GM23338 (cell line): ENCODE results near the gene COL1A2. TPM values are rescaled to one million over a fixed set of nuclear protein-coding genes. Genes with fewer than 3 reads are reported as not detected.

ENCODE experiments used
- ATAC-seq: fragments of 200-7000 bp; cut with Tn5 transposase; 3 replicates; pipeline ENCODE4 v1.9.1; 2020
- DNase-seq: peaks from one replicate; pipeline ENCODE4 v3.0.0-alpha.2; 2015; ENCODE audit warnings: low spot score
- H2AFZ ChIP-seq: fragments of 200-600 bp; sonication (generic); 2 replicates; pipeline ENCODE4 v1.8.0; 2016; ENCODE audit warnings: antibody characterized with exemption, mild to moderate bottlenecking, moderate library complexity
- H3F3A ChIP-seq: fragments of 200-600 bp; sonication (generic); replicated peaks from 2 replicates; pipeline ENCODE4 v1.8.0; 2017; ENCODE audit warnings: antibody characterized with exemption, mixed run types, low read depth
- H3K27ac ChIP-seq: fragments of 200-600 bp; sonication (generic); 2 replicates; pipeline ENCODE4 v1.6.1; 2016; ENCODE audit warnings: low read depth
- H3K27me3 ChIP-seq: fragments of 200-600 bp; sonication (generic); 2 replicates; pipeline ENCODE4 v1.8.0; 2016; ENCODE audit warnings: mild to moderate bottlenecking, mixed run types, moderate library complexity; ENCODE audit not compliant: insufficient read depth
- H3K36me3 ChIP-seq: fragments of 200-600 bp; sonication (generic); 2 replicates; pipeline ENCODE4 v1.8.0; 2016; ENCODE audit warnings: mild to moderate bottlenecking; ENCODE audit not compliant: insufficient read depth
- H3K4me1 ChIP-seq: fragments of 200-600 bp; sonication (generic); 2 replicates; pipeline ENCODE4 v1.8.0; 2016; ENCODE audit warnings: mild to moderate bottlenecking, moderate library complexity; ENCODE audit not compliant: insufficient read depth
- H3K4me2 ChIP-seq: fragments of 200-600 bp; sonication (generic); 2 replicates; pipeline ENCODE4 v1.7.1; 2017; ENCODE audit warnings: mixed run types
- H3K4me3 ChIP-seq: fragments of 200-600 bp; sonication (generic); 2 replicates; pipeline ENCODE4 v1.6.1; 2016; ENCODE audit warnings: mixed run types
- H3K79me2 ChIP-seq: fragments of 200-600 bp; sonication (generic); replicated peaks from 2 replicates; pipeline ENCODE4 v1.8.0; 2017; ENCODE audit warnings: mild to moderate bottlenecking; ENCODE audit not compliant: insufficient read depth
- H3K9me2 ChIP-seq: fragments of 200-600 bp; sonication (generic); 2 replicates; pipeline ENCODE4 v1.8.0; 2017; ENCODE audit not compliant: insufficient read depth
- H4K20me1 ChIP-seq: fragments of 200-600 bp; sonication (generic); replicated peaks from 2 replicates; pipeline ENCODE4 v1.8.0; 2017; ENCODE audit warnings: mild to moderate bottlenecking; ENCODE audit not compliant: insufficient read depth
- H3K27ac Mint-ChIP-seq: 2 replicates; pipeline ENCODE4 v1.8.0; 2020; ENCODE audit warnings: inconsistent platforms, mild to moderate bottlenecking, moderate library complexity, mixed read lengths
- H3K27me3 Mint-ChIP-seq: 3 replicates; pipeline ENCODE4 v1.8.0; 2022; ENCODE audit warnings: low read depth, mild to moderate bottlenecking, moderate library complexity, mixed read lengths, inconsistent platforms; ENCODE audit not compliant: insufficient read depth, poor library complexity
- H3K36me3 Mint-ChIP-seq: 3 replicates; pipeline ENCODE4 v1.8.0; 2021; ENCODE audit warnings: low read depth, mild to moderate bottlenecking, inconsistent platforms, moderate library complexity, mixed read lengths
- H3K4me1 Mint-ChIP-seq: 3 replicates; pipeline ENCODE4 v1.8.0; 2020; ENCODE audit warnings: mild to moderate bottlenecking, inconsistent platforms, mixed read lengths
- H3K4me3 Mint-ChIP-seq: 3 replicates; pipeline ENCODE4 v1.8.0; 2021; ENCODE audit warnings: moderate library complexity, mild to moderate bottlenecking, inconsistent platforms, mixed read lengths
- H3K9me3 Mint-ChIP-seq: 3 replicates; pipeline ENCODE4 v1.8.0; 2020; ENCODE audit warnings: moderate library complexity, mild to moderate bottlenecking, inconsistent platforms, mixed read lengths
- CREB1 ChIP-seq: fragments of 250-450 bp; sonication (Bioruptor Pico); IDR thresholded peaks from 2 replicates; pipeline ENCODE4 v1.5.0; 2020; ENCODE audit warnings: low read depth, mild to moderate bottlenecking, moderate library complexity
- EZH2 ChIP-seq: fragments of 200-600 bp; sonication (generic); IDR thresholded peaks from one replicate; pipeline ENCODE4 v1.8.0; 2017; ENCODE audit warnings: antibody characterized with exemption, mild to moderate bottlenecking, low read depth; ENCODE audit not compliant: unreplicated experiment
- EZH2phosphoT487 ChIP-seq: fragments of 200-600 bp; sonication (generic); IDR thresholded peaks from one replicate; pipeline ENCODE4 v1.8.1; 2018; ENCODE audit warnings: antibody characterized with exemption; ENCODE audit not compliant: unreplicated experiment
- JUNB ChIP-seq: IDR thresholded peaks from one replicate; pipeline ENCODE4 v1.6.1; 2016; ENCODE audit warnings: antibody characterized with exemption; ENCODE audit not compliant: unreplicated experiment
- NANOG ChIP-seq: IDR thresholded peaks from 2 replicates; pipeline ENCODE4 v1.6.1; 2016; ENCODE audit warnings: antibody characterized with exemption, borderline replicate concordance
- POLR2AphosphoS5 ChIP-seq: IDR thresholded peaks from 2 replicates; pipeline ENCODE4 v1.6.1; 2016; ENCODE audit warnings: antibody characterized with exemption, low read depth
- STAT1 ChIP-seq: IDR thresholded peaks from one replicate; pipeline ENCODE4 v1.6.1; 2016; ENCODE audit warnings: antibody characterized with exemption; ENCODE audit not compliant: unreplicated experiment
- ZNF114 ChIP-seq: fragments of 250-450 bp; sonication (Bioruptor Pico); IDR thresholded peaks from 2 replicates; pipeline ENCODE4 v1.5.0; 2020; ENCODE audit warnings: mild to moderate bottlenecking, moderate library complexity
- ZNF331 ChIP-seq: fragments of 250-450 bp; sonication (Bioruptor Pico); IDR thresholded peaks from 2 replicates; pipeline ENCODE4 v1.5.0; 2020; ENCODE audit warnings: low read depth, mild to moderate bottlenecking, moderate library complexity
- polyA plus RNA-seq: library from polyadenylated mRNA; unstranded; fragments of >200 nt; fragmentation: Nextera tagmentation; extraction: Ambion mirVana; gene quantifications from 2 replicates; pipeline ENCODE4 v1.2.1, GENCODE V29; 2016
- total RNA-seq: library from RNA; depleted of rRNA; stranded (reverse); fragments of >200 nt; shearing (Covaris generic); gene quantifications from 2 replicates; pipeline ENCODE4 v1.2.3, GENCODE V29; 2014
- TF ChIP-seq, protein P1 (sequence below): IDR thresholded peaks from one replicate; pipeline ENCODE4 v1.6.1; 2018; ENCODE audit warnings: antibody characterized with exemption; ENCODE audit not compliant: unreplicated experiment
- TF ChIP-seq, protein P2 (sequence below): IDR thresholded peaks from 2 replicates; pipeline ENCODE4 v1.6.1; 2016; ENCODE audit warnings: antibody characterized with exemption
- TF ChIP-seq, protein P3 (sequence below): fragments of 250-450 bp; sonication (Bioruptor Pico); IDR thresholded peaks from 2 replicates; pipeline ENCODE4 v1.5.0; 2020; ENCODE audit warnings: mild to moderate bottlenecking, moderate library complexity
- TF ChIP-seq, protein P4 (sequence below), 2 experiments: fragments of 200-600 bp in 1 of 2; sonication (generic) in 1 of 2; conservative IDR thresholded peaks; 2 replicates each; pipeline versions ENCODE4 v1.5.1 to v1.6.1; 2016 to 2017; ENCODE audit warnings: antibody characterized with exemption in 2 of 2, low read depth in 2 of 2, mild to moderate bottlenecking in 2 of 2, moderate library complexity in 1 of 2

The COL1A2 gene
- total and polyA plus RNA-seq, 2 experiments from 2014 or later, result 32.0 to 67.0 TPM

DNA sequence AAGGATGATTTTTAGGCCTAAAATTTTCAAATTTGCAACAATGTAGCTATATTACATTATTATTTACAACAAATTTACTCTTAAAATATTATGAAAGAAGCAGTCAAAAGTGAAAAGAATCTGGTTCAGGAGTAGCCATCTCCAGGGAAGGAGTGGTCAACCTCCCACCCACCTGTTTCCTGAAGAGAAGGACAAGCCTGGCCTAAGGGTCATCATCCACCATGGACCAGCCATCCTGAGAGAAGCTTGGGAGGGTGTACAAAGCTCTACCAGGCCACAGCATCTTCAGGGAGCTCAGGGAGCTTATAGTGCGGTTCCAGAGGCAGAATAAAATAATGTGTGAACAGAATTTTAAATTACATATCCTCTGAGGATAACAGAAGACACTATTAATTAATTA lies 38.1 kb downstream of the COL1A2 start:
- Mint-ChIP-seq H3K4me1 (no peaks in the 10 kb centered on the region), H3K9me3 (no peaks in the 10 kb centered on the region), H3K27me3 (no peaks in the 10 kb centered on the region), H3K27ac (no peak overlapping the region), H3K4me3 (no peak overlapping the region), H3K36me3 (peaks cover 14% of the 10 kb centered on the region; the same call in 2 of the 3 replicates)
- no peak for DNase-seq
- no peak for ATAC-seq
- Histone ChIP-seq H3K4me3 (no peak overlapping the region), H4K20me1 (no peaks in the 10 kb centered on the region), H3K9me2 (no peaks in the 10 kb centered on the region), H3K4me2 (no peak overlapping the region), H3K79me2 (no peaks in the 10 kb centered on the region), H3K27me3 (no peaks in the 10 kb centered on the region), H3K4me1 (no peaks in the 10 kb centered on the region), H2AFZ (no peak overlapping the region), H3F3A (no peaks in the 10 kb centered on the region), H3K36me3 (peaks cover 9% of the 10 kb centered on the region; the same call in 1 of the 2 replicates), H3K27ac (no peak overlapping the region)
- TF ChIP-seq, protein P1, sequence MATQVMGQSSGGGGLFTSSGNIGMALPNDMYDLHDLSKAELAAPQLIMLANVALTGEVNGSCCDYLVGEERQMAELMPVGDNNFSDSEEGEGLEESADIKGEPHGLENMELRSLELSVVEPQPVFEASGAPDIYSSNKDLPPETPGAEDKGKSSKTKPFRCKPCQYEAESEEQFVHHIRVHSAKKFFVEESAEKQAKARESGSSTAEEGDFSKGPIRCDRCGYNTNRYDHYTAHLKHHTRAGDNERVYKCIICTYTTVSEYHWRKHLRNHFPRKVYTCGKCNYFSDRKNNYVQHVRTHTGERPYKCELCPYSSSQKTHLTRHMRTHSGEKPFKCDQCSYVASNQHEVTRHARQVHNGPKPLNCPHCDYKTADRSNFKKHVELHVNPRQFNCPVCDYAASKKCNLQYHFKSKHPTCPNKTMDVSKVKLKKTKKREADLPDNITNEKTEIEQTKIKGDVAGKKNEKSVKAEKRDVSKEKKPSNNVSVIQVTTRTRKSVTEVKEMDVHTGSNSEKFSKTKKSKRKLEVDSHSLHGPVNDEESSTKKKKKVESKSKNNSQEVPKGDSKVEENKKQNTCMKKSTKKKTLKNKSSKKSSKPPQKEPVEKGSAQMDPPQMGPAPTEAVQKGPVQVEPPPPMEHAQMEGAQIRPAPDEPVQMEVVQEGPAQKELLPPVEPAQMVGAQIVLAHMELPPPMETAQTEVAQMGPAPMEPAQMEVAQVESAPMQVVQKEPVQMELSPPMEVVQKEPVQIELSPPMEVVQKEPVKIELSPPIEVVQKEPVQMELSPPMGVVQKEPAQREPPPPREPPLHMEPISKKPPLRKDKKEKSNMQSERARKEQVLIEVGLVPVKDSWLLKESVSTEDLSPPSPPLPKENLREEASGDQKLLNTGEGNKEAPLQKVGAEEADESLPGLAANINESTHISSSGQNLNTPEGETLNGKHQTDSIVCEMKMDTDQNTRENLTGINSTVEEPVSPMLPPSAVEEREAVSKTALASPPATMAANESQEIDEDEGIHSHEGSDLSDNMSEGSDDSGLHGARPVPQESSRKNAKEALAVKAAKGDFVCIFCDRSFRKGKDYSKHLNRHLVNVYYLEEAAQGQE, result no peak
- TF ChIP-seq JUNB, result no peak
- TF ChIP-seq, protein P2, sequence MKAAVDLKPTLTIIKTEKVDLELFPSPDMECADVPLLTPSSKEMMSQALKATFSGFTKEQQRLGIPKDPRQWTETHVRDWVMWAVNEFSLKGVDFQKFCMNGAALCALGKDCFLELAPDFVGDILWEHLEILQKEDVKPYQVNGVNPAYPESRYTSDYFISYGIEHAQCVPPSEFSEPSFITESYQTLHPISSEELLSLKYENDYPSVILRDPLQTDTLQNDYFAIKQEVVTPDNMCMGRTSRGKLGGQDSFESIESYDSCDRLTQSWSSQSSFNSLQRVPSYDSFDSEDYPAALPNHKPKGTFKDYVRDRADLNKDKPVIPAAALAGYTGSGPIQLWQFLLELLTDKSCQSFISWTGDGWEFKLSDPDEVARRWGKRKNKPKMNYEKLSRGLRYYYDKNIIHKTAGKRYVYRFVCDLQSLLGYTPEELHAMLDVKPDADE, result no peak
- TF ChIP-seq EZH2, result no peak
- TF ChIP-seq, protein P3, sequence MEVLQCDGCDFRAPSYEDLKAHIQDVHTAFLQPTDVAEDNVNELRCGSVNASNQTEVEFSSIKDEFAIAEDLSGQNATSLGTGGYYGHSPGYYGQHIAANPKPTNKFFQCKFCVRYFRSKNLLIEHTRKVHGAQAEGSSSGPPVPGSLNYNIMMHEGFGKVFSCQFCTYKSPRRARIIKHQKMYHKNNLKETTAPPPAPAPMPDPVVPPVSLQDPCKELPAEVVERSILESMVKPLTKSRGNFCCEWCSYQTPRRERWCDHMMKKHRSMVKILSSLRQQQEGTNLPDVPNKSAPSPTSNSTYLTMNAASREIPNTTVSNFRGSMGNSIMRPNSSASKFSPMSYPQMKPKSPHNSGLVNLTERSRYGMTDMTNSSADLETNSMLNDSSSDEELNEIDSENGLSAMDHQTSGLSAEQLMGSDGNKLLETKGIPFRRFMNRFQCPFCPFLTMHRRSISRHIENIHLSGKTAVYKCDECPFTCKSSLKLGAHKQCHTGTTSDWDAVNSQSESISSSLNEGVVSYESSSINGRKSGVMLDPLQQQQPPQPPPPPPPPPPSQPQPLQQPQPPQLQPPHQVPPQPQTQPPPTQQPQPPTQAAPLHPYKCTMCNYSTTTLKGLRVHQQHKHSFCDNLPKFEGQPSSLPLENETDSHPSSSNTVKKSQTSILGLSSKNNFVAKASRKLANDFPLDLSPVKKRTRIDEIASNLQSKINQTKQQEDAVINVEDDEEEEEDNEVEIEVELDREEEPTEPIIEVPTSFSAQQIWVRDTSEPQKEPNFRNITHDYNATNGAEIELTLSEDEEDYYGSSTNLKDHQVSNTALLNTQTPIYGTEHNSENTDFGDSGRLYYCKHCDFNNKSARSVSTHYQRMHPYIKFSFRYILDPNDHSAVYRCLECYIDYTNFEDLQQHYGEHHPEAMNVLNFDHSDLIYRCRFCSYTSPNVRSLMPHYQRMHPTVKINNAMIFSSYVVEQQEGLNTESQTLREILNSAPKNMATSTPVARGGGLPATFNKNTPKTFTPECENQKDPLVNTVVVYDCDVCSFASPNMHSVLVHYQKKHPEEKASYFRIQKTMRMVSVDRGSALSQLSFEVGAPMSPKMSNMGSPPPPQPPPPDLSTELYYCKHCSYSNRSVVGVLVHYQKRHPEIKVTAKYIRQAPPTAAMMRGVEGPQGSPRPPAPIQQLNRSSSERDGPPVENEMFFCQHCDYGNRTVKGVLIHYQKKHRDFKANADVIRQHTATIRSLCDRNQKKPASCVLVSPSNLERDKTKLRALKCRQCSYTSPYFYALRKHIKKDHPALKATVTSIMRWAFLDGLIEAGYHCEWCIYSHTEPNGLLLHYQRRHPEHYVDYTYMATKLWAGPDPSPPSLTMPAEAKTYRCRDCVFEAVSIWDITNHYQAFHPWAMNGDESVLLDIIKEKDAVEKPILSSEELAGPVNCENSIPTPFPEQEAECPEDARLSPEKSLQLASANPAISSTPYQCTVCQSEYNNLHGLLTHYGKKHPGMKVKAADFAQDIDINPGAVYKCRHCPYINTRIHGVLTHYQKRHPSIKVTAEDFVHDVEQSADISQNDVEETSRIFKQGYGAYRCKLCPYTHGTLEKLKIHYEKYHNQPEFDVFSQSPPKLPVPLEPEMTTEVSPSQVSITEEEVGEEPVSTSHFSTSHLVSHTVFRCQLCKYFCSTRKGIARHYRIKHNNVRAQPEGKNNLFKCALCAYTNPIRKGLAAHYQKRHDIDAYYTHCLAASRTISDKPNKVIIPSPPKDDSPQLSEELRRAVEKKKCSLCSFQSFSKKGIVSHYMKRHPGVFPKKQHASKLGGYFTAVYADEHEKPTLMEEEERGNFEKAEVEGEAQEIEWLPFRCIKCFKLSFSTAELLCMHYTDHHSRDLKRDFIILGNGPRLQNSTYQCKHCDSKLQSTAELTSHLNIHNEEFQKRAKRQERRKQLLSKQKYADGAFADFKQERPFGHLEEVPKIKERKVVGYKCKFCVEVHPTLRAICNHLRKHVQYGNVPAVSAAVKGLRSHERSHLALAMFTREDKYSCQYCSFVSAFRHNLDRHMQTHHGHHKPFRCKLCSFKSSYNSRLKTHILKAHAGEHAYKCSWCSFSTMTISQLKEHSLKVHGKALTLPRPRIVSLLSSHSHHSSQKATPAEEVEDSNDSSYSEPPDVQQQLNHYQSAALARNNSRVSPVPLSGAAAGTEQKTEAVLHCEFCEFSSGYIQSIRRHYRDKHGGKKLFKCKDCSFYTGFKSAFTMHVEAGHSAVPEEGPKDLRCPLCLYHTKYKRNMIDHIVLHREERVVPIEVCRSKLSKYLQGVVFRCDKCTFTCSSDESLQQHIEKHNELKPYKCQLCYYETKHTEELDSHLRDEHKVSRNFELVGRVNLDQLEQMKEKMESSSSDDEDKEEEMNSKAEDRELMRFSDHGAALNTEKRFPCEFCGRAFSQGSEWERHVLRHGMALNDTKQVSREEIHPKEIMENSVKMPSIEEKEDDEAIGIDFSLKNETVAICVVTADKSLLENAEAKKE (CRISPR knock-in tag), result no peak
- no peak for TF ChIP-seq ZNF114 (CRISPR knock-in tag)
- no peak for TF ChIP-seq NANOG
- no peak for TF ChIP-seq POLR2AphosphoS5
- no peak for TF ChIP-seq CREB1 (CRISPR knock-in tag)
- TF ChIP-seq EZH2phosphoT487, result no peak
- TF ChIP-seq STAT1, result no peak
- no peak for TF ChIP-seq ZNF331 (CRISPR knock-in tag)
- TF ChIP-seq, protein P4, sequence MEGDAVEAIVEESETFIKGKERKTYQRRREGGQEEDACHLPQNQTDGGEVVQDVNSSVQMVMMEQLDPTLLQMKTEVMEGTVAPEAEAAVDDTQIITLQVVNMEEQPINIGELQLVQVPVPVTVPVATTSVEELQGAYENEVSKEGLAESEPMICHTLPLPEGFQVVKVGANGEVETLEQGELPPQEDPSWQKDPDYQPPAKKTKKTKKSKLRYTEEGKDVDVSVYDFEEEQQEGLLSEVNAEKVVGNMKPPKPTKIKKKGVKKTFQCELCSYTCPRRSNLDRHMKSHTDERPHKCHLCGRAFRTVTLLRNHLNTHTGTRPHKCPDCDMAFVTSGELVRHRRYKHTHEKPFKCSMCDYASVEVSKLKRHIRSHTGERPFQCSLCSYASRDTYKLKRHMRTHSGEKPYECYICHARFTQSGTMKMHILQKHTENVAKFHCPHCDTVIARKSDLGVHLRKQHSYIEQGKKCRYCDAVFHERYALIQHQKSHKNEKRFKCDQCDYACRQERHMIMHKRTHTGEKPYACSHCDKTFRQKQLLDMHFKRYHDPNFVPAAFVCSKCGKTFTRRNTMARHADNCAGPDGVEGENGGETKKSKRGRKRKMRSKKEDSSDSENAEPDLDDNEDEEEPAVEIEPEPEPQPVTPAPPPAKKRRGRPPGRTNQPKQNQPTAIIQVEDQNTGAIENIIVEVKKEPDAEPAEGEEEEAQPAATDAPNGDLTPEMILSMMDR (conservative IDR thresholded peaks at IDR 0.05; ENCODE audit: low read depth in 2 of 2), result no peak
